ENCODE results near the gene DAPK2. TPM values are rescaled to one million over a fixed set of nuclear protein-coding genes. Genes with fewer than 3 reads are reported as not detected.

DAPK2 gene
- total RNA-seq, 1 donor from 2014 or later: 2.4 TPM

GRCh38 chr15:63999177-63999576, 47.1 kb downstream of the DAPK2 start:
- no peaks in the 10 kb centered on the region for H3K27me3 ChIP-seq
- no peaks in the 10 kb centered on the region for H3K9me3 ChIP-seq
- TF ChIP-seq, protein P1, sequence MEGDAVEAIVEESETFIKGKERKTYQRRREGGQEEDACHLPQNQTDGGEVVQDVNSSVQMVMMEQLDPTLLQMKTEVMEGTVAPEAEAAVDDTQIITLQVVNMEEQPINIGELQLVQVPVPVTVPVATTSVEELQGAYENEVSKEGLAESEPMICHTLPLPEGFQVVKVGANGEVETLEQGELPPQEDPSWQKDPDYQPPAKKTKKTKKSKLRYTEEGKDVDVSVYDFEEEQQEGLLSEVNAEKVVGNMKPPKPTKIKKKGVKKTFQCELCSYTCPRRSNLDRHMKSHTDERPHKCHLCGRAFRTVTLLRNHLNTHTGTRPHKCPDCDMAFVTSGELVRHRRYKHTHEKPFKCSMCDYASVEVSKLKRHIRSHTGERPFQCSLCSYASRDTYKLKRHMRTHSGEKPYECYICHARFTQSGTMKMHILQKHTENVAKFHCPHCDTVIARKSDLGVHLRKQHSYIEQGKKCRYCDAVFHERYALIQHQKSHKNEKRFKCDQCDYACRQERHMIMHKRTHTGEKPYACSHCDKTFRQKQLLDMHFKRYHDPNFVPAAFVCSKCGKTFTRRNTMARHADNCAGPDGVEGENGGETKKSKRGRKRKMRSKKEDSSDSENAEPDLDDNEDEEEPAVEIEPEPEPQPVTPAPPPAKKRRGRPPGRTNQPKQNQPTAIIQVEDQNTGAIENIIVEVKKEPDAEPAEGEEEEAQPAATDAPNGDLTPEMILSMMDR (IDR thresholded peaks at IDR 0.05): no peak
- no peaks in the 10 kb centered on the region for H3K4me1 ChIP-seq
- intact Hi-C loops (cut with DNase I): no loop called here
- H3K36me3 ChIP-seq: no peaks in the 10 kb centered on the region
- DNase-seq (ENCODE audit: low spot score in 2 of 2): no peak
- H3K4me3 ChIP-seq: no peak overlapping the region
- H3K27ac ChIP-seq: no peak overlapping the region

- intact Hi-C loops (cut with DNase I): no loop called here
- TF ChIP-seq, protein P1 (IDR thresholded peaks at IDR 0.05): no peak
- no peaks in the 10 kb centered on the region for H3K36me3 ChIP-seq
- no peaks in the 10 kb centered on the region for H3K9me3 ChIP-seq
- H3K27me3 ChIP-seq: no peaks in the 10 kb centered on the region
- DNase-seq (ENCODE audit: low spot score in 2 of 2): no peak
- no peak overlapping the region for H3K27ac ChIP-seq
- no peaks in the 10 kb centered on the region for H3K4me1 ChIP-seq
- H3K4me3 ChIP-seq: no peak overlapping the region
Observed at GRCh38 chr15:63998489-63998888, 47.8 kb downstream of the DAPK2 start.

DNA sequence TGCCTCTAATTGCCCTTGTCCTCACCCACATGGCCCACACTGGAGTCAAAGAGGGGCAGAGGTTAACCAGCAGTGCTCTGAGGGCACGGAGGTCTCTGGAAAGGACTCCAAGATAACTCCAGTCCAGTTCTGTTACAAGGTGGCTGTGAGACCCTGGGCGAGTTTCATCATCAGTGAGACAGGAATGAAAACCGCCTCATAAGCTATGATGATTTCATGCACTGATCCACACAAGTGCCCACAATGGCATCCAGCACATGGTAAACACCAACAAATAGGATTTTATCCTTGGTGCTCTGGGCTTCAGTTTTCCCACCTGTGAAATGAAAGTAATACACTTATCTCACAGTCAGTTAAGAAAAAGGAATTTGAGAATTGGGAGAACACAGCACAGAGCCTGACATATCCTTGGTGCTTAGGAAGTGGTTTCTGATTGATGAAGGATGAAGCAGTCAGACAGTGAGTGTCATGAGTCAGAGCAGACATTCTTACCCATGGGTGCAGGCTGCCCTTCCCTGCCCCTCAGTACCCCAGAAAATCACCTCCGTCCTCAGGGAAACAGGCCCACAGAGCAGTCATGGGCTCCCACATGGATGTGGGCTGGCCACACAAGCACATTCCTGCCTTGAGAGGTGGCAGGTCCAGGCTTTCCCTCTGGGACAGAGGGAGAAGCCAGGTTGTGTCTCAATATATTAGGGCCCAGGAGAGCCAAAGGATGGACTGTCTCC, 48.4 kb downstream of the DAPK2 start:
- Histone ChIP-seq H3K4me3 (no peak overlapping the region), H3K9me3 (no peaks in the 10 kb centered on the region), H3K27ac (no peak overlapping the region), H3K4me1 (no peaks in the 10 kb centered on the region), H3K36me3 (no peaks in the 10 kb centered on the region), H3K27me3 (no peaks in the 10 kb centered on the region)
- intact Hi-C loops (cut with DNase I): no loop called here
- DNase-seq (ENCODE audit: low spot score in 2 of 2): no peak
- TF ChIP-seq, protein P1 (IDR thresholded peaks at IDR 0.05): no peak

DNA sequence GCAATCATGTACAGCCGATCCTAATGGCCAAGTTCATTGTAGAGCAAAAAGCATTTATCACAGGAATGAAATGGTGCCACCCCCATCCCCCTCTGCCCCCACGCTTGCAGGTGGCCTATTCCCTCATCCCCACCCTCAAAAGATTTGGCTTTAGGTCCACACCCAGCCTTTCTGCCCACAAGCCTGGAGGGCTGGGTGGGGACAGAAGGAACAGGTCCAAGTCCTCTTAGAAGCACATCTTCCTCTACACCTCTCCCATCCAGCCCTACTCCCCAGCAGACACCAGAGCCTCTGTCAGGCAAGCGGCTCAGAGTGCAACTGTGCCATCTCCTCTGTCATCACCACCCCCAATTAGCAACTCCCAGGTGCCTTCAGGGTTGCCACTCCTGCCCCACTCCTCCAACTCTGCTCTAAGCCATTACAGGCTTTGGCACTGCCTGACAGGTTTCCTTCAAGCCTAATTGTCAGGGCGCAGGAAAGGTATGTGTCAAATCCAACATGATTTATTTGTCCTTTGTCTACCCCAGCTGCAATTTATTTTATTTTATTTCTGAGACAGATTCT, 49.4 kb downstream of the DAPK2 start:
- Histone ChIP-seq H3K4me3 (no peak overlapping the region), H3K4me1 (no peaks in the 10 kb centered on the region), H3K36me3 (no peaks in the 10 kb centered on the region), H3K27ac (no peak overlapping the region), H3K9me3 (no peaks in the 10 kb centered on the region), H3K27me3 (no peaks in the 10 kb centered on the region)
- no peak for DNase-seq (ENCODE audit: low spot score in 2 of 2)
- intact Hi-C loops (cut with DNase I): no loop called here
- TF ChIP-seq, protein P1 (IDR thresholded peaks at IDR 0.05): no peak

DNA sequence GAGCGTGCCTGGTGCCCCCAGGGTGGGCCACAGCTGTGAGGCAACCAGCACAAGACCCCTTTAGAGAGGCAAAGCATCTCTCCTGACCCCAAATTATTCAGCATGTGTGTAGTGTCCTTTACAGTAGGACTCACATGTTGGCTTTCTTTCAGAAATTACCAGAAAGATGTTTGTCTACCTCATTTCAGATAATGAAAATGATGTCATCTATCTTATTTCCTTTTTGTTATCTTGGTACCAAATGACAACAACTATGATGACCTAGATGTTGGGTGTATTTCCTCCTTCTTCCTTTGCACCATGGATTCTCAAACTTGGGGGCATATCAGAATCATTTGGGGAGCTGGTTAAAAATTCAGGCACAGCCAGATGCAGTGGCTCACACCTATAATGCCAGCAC, 50.5 kb downstream of the DAPK2 start:
- intact Hi-C loops (cut with DNase I): no loop called here
- Histone ChIP-seq H3K4me3 (no peak overlapping the region), H3K4me1 (no peaks in the 10 kb centered on the region), H3K9me3 (no peaks in the 10 kb centered on the region), H3K36me3 (no peaks in the 10 kb centered on the region), H3K27ac (no peak overlapping the region), H3K27me3 (no peaks in the 10 kb centered on the region)
- no peak for DNase-seq (ENCODE audit: low spot score in 2 of 2)
- TF ChIP-seq, protein P1 (IDR thresholded peaks at IDR 0.05): no peak

Measured in ascending aorta (tissue), 2 donors.